GM19035 (cell line): ENCODE data around the gene ODF2L.
"Not testable (repeated sequence)": the region's sequence is repeated elsewhere in the genome, so short reads cannot be mapped to it uniquely, and the experiment has no call there.

ENCODE experiments used
- ATAC-seq: cut with Tn5 transposase; IDR thresholded peaks from one replicate; pipeline ENCODE4 v1.9.1; 2021; ENCODE audit not compliant: unreplicated experiment

Gene ODF2L

DNA sequence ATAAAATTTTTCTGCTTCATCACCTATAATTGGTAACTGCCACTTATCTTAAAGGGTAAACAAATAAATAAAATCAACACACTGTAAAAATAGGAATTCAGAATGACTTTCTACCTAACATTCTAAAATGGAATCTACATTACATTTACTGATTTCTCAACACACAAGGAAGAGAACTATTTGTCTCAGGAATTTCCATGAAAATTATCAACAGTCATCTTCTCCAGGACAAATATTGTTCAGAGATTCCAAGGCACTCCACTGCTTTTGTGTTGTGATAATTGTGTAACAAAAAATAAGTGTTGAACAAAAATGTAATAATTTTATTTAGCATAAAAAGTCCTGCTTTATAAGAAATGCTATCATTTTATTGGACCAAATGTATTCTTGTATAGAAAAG is 7.3 kb downstream of the ODF2L start:
- ATAC-seq: no peak

DNA sequence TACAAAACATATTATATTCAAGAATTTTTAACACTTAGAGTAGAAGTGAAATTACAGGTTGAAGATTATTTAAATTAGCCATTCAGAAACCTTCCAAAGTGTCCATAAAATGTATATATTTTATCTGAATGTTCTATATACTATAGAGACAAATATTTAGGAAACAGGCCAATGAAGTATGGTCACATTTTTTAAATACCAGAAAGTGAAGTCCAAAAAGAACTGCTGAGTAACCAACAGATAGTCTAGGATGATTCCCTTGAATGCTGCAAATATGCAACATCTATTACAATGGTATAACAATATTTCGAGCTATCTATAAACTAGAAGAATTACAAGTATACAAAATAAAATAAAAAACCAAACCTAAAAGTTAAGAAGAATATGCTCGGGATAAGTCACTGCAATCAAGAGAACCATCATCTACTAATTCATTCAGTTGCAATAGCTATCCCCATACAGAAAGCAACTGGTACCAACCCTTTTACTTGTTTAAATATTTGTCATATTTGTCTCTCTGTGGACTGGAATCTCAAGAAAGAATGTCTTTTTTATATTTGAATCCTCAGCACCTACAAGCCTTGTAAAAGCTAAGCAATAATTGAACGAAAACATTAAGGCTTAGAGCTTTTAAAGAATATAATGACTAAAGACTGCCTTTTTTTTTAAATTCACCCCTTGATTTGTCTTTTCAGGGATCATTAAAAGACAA is 8.1 kb downstream of the ODF2L start:
- ATAC-seq: no peak

- no peak for ATAC-seq
These were observed 13.2 kb downstream of the ODF2L start for GRCh38 chr1:86382878-86383277.

GRCh38 chr1:86381223-86381622 is 14.9 kb downstream of the ODF2L start:
- ATAC-seq: no peak

- peak; percentile 72 for ATAC-seq
These were observed 15.8 kb downstream of the ODF2L start for GRCh38 chr1:86380257-86380861.

DNA sequence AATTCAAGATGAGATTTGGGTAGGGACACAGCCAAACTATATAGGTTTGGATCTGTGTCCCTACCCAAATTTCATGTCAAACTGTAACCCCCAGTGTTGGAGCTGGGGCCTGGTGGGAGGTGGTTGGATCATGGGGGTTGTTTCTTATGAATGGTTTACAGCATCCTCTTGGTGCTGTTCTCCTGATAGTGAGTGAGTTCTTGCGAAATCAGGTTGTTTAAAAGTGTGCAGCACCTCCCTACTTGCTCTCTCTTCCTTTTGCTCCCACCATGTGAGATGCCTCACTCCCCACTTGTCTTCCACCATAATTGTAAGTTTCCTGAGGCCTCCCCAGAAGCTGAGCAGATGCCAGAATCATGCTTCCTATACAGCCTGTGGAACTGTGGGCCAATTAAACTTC is 17.3 kb downstream of the ODF2L start:
- ATAC-seq: no peak

GRCh38 chr1:86377341-86377740 is 18.8 kb downstream of the ODF2L start:
- no peak for ATAC-seq

GRCh38 chr1:86375688-86376087 is 20.4 kb downstream of the ODF2L start:
- no peak for ATAC-seq

DNA sequence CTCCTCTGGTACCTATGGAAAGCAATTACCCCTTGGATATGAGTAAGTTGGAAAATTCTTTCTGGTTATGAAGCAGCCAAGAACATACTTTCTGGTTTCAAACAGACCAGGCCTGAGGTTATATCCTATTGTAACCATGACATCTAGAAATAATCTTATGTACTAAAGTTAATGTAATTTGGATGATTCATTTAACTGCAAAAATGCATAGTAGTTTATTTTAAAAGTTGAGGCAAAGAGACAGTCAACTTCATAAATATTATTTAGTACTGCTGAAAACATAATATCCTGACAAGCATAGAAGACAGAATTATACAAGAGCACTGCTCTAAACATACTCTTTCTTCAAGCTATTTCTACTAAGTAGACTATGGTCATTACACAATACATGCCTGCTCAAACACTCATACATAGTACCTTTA is 25.5 kb downstream of the ODF2L start:
- ATAC-seq: no peak

DNA sequence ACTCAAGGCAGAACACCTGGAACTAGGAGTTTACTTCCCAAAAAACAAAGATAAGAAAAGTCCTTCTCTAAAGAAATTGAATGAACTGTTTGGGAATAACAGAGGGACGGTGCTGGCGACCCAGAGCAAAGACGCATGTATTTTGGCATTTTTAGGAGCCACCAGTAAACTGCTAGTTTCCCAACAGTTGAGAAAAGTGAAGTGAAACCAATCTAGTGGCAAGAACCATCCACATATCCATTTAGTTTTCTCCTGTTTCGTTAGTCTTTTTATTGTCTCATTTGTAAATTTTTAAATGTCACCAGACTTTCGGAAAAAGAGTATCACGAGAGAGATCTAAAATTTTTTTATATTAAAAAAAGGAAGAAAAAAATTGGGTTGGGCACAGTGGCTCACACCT is 30.2 kb downstream of the ODF2L start:
- no peak for ATAC-seq

DNA sequence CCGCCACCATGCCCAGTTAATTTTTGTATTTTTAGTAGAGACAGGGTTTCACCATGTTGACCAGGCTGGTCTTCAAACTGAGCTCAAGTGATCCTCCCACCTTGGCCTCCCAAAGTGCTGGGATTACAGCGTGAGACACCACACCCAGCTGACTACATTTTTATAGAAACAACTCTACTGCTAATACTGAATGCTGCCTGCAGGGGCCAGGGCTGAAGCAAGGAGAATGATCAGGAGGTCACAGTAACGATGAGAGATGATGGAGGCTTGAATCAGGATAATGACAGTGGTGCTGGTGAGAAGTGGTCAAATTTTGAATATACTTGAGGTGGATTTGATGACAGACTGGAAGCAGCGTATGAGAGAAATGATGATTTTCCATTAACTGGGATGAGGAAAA is 33.3 kb downstream of the ODF2L start:
- ATAC-seq: no peak

DNA sequence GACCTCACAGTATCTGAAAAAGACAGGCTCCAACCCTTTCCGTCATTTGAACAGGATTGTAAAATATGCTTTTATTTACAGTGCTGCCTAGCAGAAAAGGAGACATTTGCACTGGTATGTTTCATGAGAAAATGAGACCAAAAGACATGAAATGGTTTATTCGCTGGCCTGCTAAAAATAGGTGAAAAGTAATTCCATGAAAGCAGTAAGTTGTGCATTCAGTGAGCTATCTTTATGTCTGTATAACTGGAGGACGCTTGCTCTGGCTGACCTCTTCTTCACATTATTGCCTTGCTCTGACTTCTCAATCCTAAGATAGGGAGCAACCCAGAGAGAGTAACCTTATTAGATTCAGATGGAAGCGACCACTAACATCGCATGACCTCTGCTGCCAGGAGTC is 38.3 kb downstream of the ODF2L start:
- ATAC-seq: no peak

- no peak for ATAC-seq
These were observed 39.9 kb downstream of the ODF2L start for GRCh38 chr1:86356247-86356646.

- ATAC-seq: no peak
These were observed 44.0 kb downstream of the ODF2L start for GRCh38 chr1:86352086-86352485.

DNA sequence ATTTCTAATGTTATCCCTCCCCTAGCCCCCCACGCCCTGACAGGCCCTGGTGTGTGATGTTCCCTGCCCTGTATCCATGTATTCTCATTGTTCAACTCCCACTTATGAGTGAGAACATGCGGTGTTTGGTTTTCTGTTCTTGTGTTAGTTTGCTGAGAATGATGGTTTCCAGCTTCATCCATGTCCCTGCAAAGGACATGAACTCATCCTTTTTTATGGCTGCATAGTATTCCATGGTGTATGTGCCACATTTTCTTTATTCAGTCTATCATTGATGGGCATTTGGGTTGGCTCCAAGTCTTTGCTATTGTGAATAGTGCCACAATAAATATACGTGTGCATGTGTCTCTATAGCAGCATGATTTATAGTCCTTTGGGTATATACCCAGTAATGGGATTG is 45.9 kb downstream of the ODF2L start:
- ATAC-seq: not testable (repeated sequence)

GRCh38 chr1:86346388-86346787 is 49.7 kb downstream of the ODF2L start:
- ATAC-seq: no peak

GRCh38 chr1:86345042-86345441 is 51.1 kb downstream of the ODF2L start:
- no peak for ATAC-seq

DNA sequence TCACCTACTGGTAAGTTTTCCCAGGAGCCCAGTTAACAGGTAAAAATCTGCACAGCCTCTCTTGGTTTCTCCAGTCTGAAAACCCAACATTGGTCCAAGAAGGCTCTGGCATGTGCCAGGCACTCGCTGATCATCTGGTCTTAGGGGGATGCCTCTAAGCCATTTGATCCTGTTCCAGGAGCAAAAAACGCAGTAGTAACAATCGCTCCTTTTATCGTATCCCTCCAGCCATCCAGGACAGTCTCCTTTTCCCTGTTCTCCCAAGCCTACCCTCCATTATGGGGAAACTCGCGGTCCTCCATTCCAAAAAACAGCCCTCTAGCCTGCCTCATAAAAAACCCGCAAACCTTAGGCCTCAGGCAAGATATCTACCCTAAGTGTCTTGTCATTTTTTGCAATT is 56.2 kb downstream of the ODF2L start:
- ATAC-seq: no peak

- no peak for ATAC-seq
These were observed 56.9 kb downstream of the ODF2L start for GRCh38 chr1:86339014-86339812.

- no peak for ATAC-seq
These were observed 60.2 kb downstream of the ODF2L start for GRCh38 chr1:86335916-86336315.

DNA sequence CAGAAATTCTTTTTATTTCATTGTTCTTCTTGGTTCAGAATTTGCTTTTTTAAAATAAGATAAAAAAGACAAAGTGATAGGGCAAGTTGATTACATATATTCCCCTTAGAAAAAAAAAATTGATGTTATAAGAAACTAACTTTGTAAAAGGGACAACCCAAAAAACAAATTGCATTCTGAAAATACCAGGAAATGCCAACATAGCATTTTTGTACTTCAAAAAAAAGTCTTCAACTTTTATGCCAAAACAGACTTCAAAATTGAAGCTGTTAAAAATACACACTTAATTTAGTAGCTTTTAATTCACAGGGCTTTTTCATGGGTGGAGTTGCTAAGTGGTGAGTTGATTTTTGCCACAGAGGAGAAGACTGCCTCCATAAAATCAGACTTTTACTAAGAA is 70.9 kb downstream of the ODF2L start:
- ATAC-seq: no peak
